HCT116 (cell line): ENCODE measurements around the gene RNF217. TPM values are rescaled to one million over a fixed set of nuclear protein-coding genes. Genes with fewer than 3 reads are reported as not detected.

ENCODE experiments used
- ATAC-seq: fragments of 200-7000 bp; cut with Tn5 transposase; 2 replicates; pipeline ENCODE4 v1.9.1; 2020; ENCODE audit warnings: mild to moderate bottlenecking, moderate library complexity
- BruUV-seq: library from RNA; stranded (reverse); fragments of 400-500 nt; replicated peaks from 2 replicates; lab custom pipeline; 2021; lab: Mats Ljungman, UMichigan
- CTCF ChIA-PET: fragments of 300-600 bp; sonication (Branson Sonifier 250); formaldehyde crosslinking; loops from one replicate; lab custom pipeline; 2021; ENCODE audit warnings: antibody characterized with exemption; lab: Charles Lee
- POLR2A ChIA-PET: fragments of 300-600, 350-600 bp; sonication (Branson Sonifier 250); formaldehyde crosslinking; loops from one replicate; lab custom pipeline; 2021; ENCODE audit warnings: antibody characterized with exemption; lab: Charles Lee
- RAD21 ChIA-PET, 2 experiments: fragments of 300-600 bp; sonication (Branson Sonifier 250); formaldehyde crosslinking; loops; one replicate each; lab custom pipeline; 2023; ENCODE audit warnings: low total read pairs in 2 of 2; ENCODE audit not compliant: uncharacterized antibody in 2 of 2, unreplicated experiment in 2 of 2, low non-redundant PET in 1 of 2; lab: Charles Lee
- DNase-seq: peaks from one replicate; pipeline ENCODE4 v3.0.0-alpha.2; 2010; ENCODE audit warnings: low read depth, low spot score
- H2AFZ ChIP-seq: fragments of 200-600 bp; shearing (Covaris generic), sonication (generic); 2 replicates; pipeline ENCODE4 v1.6.1; 2017; ENCODE audit warnings: low read depth, mixed run types, mixed read lengths, antibody characterized with exemption, low read length; ENCODE audit not compliant: poor library complexity, severe bottlenecking
- H3K27ac ChIP-seq: 2 replicates; pipeline ENCODE4 v1.5.1; 2012; ENCODE audit warnings: low read depth, low read length
- H3K27me3 ChIP-seq: fragments of 200-600 bp; sonication (generic); 2 replicates; pipeline ENCODE4 v1.6.1; 2016; ENCODE audit warnings: mixed run types, low read length, mixed read lengths; ENCODE audit not compliant: insufficient read depth
- H3K36me3 ChIP-seq, 2 experiments: fragments of 200-500 bp in 1 of 2; fragments of 200-600 bp in 1 of 2; sonication (Bioruptor generic) in 1 of 2; sonication (generic) in 1 of 2; 2 replicates each; pipeline versions ENCODE4 v1.5.1 to v1.6.1; 2014 to 2016; ENCODE audit warnings: low read length in 2 of 2, inconsistent platforms in 1 of 2, mixed read lengths in 1 of 2, mixed run types in 1 of 2; ENCODE audit not compliant: insufficient read depth in 2 of 2, control insufficient read depth in 1 of 2
- H3K4me1 ChIP-seq, 2 experiments: fragments of 200-600 bp in 1 of 2; sonication (generic) in 1 of 2; 2 replicates each; pipeline versions ENCODE4 v1.5.1 to v1.6.1; 2012 to 2017; ENCODE audit warnings: low read length in 2 of 2, inconsistent platforms in 1 of 2, mild to moderate bottlenecking in 1 of 2, mixed read lengths in 1 of 2, mixed run types in 1 of 2, moderate library complexity in 1 of 2; ENCODE audit not compliant: insufficient read depth in 2 of 2, control insufficient read depth in 1 of 2
- H3K4me2 ChIP-seq: fragments of 200-600 bp; sonication (generic); 2 replicates; pipeline ENCODE4 v1.6.1; 2017; ENCODE audit warnings: mixed run types, low read length, mixed read lengths
- H3K4me3 ChIP-seq, 2 experiments: fragments of 200-600 bp in 1 of 2; sonication (generic) in 1 of 2; replicated peaks in 1 of 2; 2 replicates each; pipeline ENCODE4 v1.5.1; 2011 to 2016; ENCODE audit warnings: low read length in 2 of 2, control low read depth in 1 of 2, low read depth in 1 of 2, mild to moderate bottlenecking in 1 of 2, mixed read lengths in 1 of 2, mixed run types in 1 of 2
- H3K79me2 ChIP-seq: fragments of 200-600 bp; sonication (generic); 2 replicates; pipeline ENCODE4 v1.6.1; 2017; ENCODE audit warnings: mild to moderate bottlenecking, mixed run types, low read length, moderate library complexity, mixed read lengths; ENCODE audit not compliant: insufficient read depth
- H3K9ac ChIP-seq: fragments of 200-600 bp; sonication (generic); 2 replicates; pipeline ENCODE4 v1.6.1; 2016; ENCODE audit warnings: low read length, mixed read lengths
- H3K9me2 ChIP-seq: fragments of 200-600 bp; sonication (generic), shearing (Covaris generic); 2 replicates; pipeline ENCODE4 v1.6.1; 2017; ENCODE audit warnings: mixed run types, mild to moderate bottlenecking, moderate library complexity; ENCODE audit not compliant: insufficient read depth
- H3K9me3 ChIP-seq, 2 experiments: fragments of 200-500 bp in 1 of 2; fragments of 200-600 bp in 1 of 2; sonication (Bioruptor generic) in 1 of 2; sonication (generic) in 1 of 2; 2 replicates each; pipeline ENCODE4 v1.6.1; 2014 to 2017; ENCODE audit warnings: low read length in 2 of 2, mixed read lengths in 2 of 2, inconsistent platforms in 1 of 2, low read depth in 1 of 2, mild to moderate bottlenecking in 1 of 2, mixed run types in 1 of 2, moderate library complexity in 1 of 2; ENCODE audit not compliant: control insufficient read depth in 1 of 2, insufficient read depth in 1 of 2
- H4K20me1 ChIP-seq: fragments of 200-600 bp; sonication (generic), shearing (Covaris generic); 2 replicates; pipeline ENCODE4 v1.6.1; 2017; ENCODE audit warnings: mixed run types, mild to moderate bottlenecking, moderate library complexity; ENCODE audit not compliant: insufficient read depth
- ATF3 ChIP-seq: IDR thresholded peaks from 2 replicates; pipeline ENCODE4 v1.6.1; 2012
- CBX3 ChIP-seq: IDR thresholded peaks from 2 replicates; pipeline ENCODE4 v1.6.1; 2012; ENCODE audit warnings: low read depth
- CEBPB ChIP-seq: IDR thresholded peaks from 2 replicates; pipeline ENCODE4 v1.6.1; 2012; ENCODE audit warnings: low read depth
- CTCF ChIP-seq, 3 experiments: fragments of 200-600 bp in 1 of 3; sonication (generic) in 1 of 3; IDR thresholded peaks in 2 of 3; conservative IDR thresholded peaks in 1 of 3; 2 replicates each; pipeline ENCODE4 v1.5.1; 2012 to 2017; ENCODE audit warnings: low read depth in 2 of 3, low read length in 2 of 3, antibody characterized with exemption in 1 of 3, borderline replicate concordance in 1 of 3, control low read depth in 1 of 3, mild to moderate bottlenecking in 1 of 3, mixed read lengths in 1 of 3, mixed run types in 1 of 3, moderate library complexity in 1 of 3; ENCODE audit not compliant: insufficient read depth in 1 of 3
- EGR1 ChIP-seq: IDR thresholded peaks from 2 replicates; pipeline ENCODE4 v1.6.1; 2012; ENCODE audit warnings: low read depth
- EZH2phosphoT487 ChIP-seq: fragments of 200-600 bp; IDR thresholded peaks from 2 replicates; pipeline ENCODE4 v1.6.1; 2018; ENCODE audit warnings: antibody characterized with exemption, borderline replicate concordance
- FOSL1 ChIP-seq: IDR thresholded peaks from 2 replicates; pipeline ENCODE4 v1.6.1; 2012; ENCODE audit warnings: low read depth
- JUND ChIP-seq: IDR thresholded peaks from 2 replicates; pipeline ENCODE4 v1.6.1; 2012
- MAX ChIP-seq: IDR thresholded peaks from 2 replicates; pipeline ENCODE4 v1.6.1; 2012
- POLR2A ChIP-seq: IDR thresholded peaks from 2 replicates; pipeline ENCODE4 v1.7.0; 2011; ENCODE audit warnings: borderline replicate concordance; ENCODE audit not compliant: insufficient read depth, insufficient read length; ENCODE audit errors: extremely low read depth
- POLR2AphosphoS5 ChIP-seq: IDR thresholded peaks from 2 replicates; pipeline ENCODE4 v1.6.1; 2011; ENCODE audit warnings: mild to moderate bottlenecking, low read depth, low read length, moderate library complexity
- RAD21 ChIP-seq: IDR thresholded peaks from 2 replicates; pipeline ENCODE4 v1.6.1; 2012; ENCODE audit warnings: low read depth, mild to moderate bottlenecking
- REST ChIP-seq: IDR thresholded peaks from 2 replicates; pipeline ENCODE4 v1.6.1; 2012; ENCODE audit warnings: low read depth
- SIN3A ChIP-seq: IDR thresholded peaks from 2 replicates; pipeline ENCODE4 v1.6.1; 2012; ENCODE audit warnings: low read depth
- SP1 ChIP-seq: IDR thresholded peaks from 2 replicates; pipeline ENCODE4 v1.6.1; 2012; ENCODE audit warnings: low read depth
- TCF7L2 ChIP-seq: IDR thresholded peaks from 2 replicates; pipeline ENCODE4 v1.7.0; 2011; ENCODE audit warnings: borderline replicate concordance, inconsistent platforms; ENCODE audit not compliant: insufficient read depth, insufficient read length; ENCODE audit errors: extremely low read depth
- YY1 ChIP-seq: IDR thresholded peaks from 2 replicates; pipeline ENCODE4 v1.6.1; 2011; ENCODE audit warnings: low read length, low read depth, moderate library complexity, mild to moderate bottlenecking; ENCODE audit not compliant: insufficient replicate concordance; ENCODE audit errors: extremely low read depth
- ZFX ChIP-seq: fragments of 450-650 bp; IDR thresholded peaks from 2 replicates; pipeline ENCODE4 v1.6.1; 2017
- ZNF274 ChIP-seq: fragments of 200-500 bp; sonication (Bioruptor generic); IDR thresholded peaks from 2 replicates; pipeline ENCODE4 v1.6.1; 2014; ENCODE audit warnings: mild to moderate bottlenecking, low read depth, low read length, inconsistent platforms
- intact Hi-C: fragments of 100-400 bp; cut with micrococcal nuclease; formaldehyde crosslinking; loops from 2 replicates; pipeline ENCODE4 v1.10.0; 2022
- total RNA-seq: library from RNA; stranded (reverse); gene quantifications from one replicate; pipeline ENCODE4 v1.2.1, GENCODE V29; 2021; ENCODE audit not compliant: unreplicated experiment

The RNF217 gene
- total RNA-seq, 1 experiment from 2014 or later = 20.4 TPM

- Histone ChIP-seq H3K36me3 (no peaks in the 10 kb centered on the region), H3K9ac (no peak overlapping the region), H2AFZ (no peak overlapping the region), H3K4me3 (no peak overlapping the region), H3K79me2 (no peaks in the 10 kb centered on the region), H3K9me2 (no peaks in the 10 kb centered on the region; the same call in 1 of the 2 replicates), H4K20me1 (no peaks in the 10 kb centered on the region), H3K27ac (no peak overlapping the region), H3K4me1 (peaks cover 0 to 6% of the 10 kb centered on the region in 2 experiments; a peak in 1 of 4 replicates), H3K9me3 (no peaks in the 10 kb centered on the region), H3K27me3 (no peaks in the 10 kb centered on the region), H3K4me2 (no peak overlapping the region)
- DNase-seq (no peak), ATAC-seq (no peak)
- intact Hi-C loops = loop anchor here (1.0 kb wide), 1 partner anchor 31 kb away; no protein-coding TSS in a partner anchor
- no peak for TF ChIP-seq EGR1
- TF ChIP-seq ZNF274 = no peak
- no peak for TF ChIP-seq JUND
- no peak for TF ChIP-seq ATF3
- TF ChIP-seq SIN3A = no peak
- no peak for TF ChIP-seq CBX3
- TF ChIP-seq REST = no peak
- no peak for TF ChIP-seq POLR2A
- no peak for TF ChIP-seq CTCF (IDR thresholded peaks at IDR 0.05 in 2 of 3, conservative IDR thresholded peaks at IDR 0.05 in 1 of 3; ENCODE audit: borderline replicate concordance in 1 of 3, insufficient read depth in 1 of 3, low read depth in 2 of 3, low read length in 2 of 3)
- TF ChIP-seq YY1 = no peak
- TF ChIP-seq POLR2AphosphoS5 = no peak
- no peak for TF ChIP-seq SP1
- TF ChIP-seq CEBPB = no peak
- no peak for TF ChIP-seq RAD21
- TF ChIP-seq ZFX = no peak
- no peak for TF ChIP-seq EZH2phosphoT487
- TF ChIP-seq MAX = no peak
- TF ChIP-seq FOSL1 = no peak
- TF ChIP-seq TCF7L2 = no peak
- POLR2A ChIA-PET = no interaction called here
- RAD21 ChIA-PET = no interaction called here
- CTCF ChIA-PET = no interaction called here
- no TSS peak for BruUV-seq
These were observed 18.6 kb upstream of the RNF217 start for GRCh38 chr6:124943658-124944057.
